Type B pancreatic cell (in vitro differentiated cells): ENCODE results near the gene LYPLA2. TPM values are rescaled to one million over a fixed set of nuclear protein-coding genes. Genes with fewer than 3 reads are reported as not detected.

Experiments
- DNase-seq: peaks from one replicate; pipeline ENCODE4 v3.0.0; 2021; ENCODE audit warnings: mixed read lengths; ENCODE audit not compliant: unreplicated experiment; ENCODE audit errors: extremely low spot score
- H3K27ac Mint-ChIP-seq: 2 replicates; pipeline ENCODE4 v1.8.0; 2021; ENCODE audit warnings: mild to moderate bottlenecking, mixed read lengths
- H3K27me3 Mint-ChIP-seq: 2 replicates; pipeline ENCODE4 v1.8.0; 2021; ENCODE audit warnings: mixed read lengths
- H3K36me3 Mint-ChIP-seq: 2 replicates; pipeline ENCODE4 v1.8.0; 2021; ENCODE audit warnings: mixed read lengths
- H3K4me1 Mint-ChIP-seq: one replicate; pipeline ENCODE4 v1.8.0; 2021; ENCODE audit warnings: mixed read lengths; ENCODE audit not compliant: unreplicated experiment
- H3K4me3 Mint-ChIP-seq: 2 replicates; pipeline ENCODE4 v1.8.0; 2021; ENCODE audit warnings: mild to moderate bottlenecking, mixed read lengths
- H3K9me3 Mint-ChIP-seq: 2 replicates; pipeline ENCODE4 v1.8.0; 2021; ENCODE audit warnings: mixed read lengths
- CTCF ChIP-seq: fragments of 200-600 bp; sonication (generic); conservative IDR thresholded peaks from 2 replicates; pipeline ENCODE4 v1.5.0; 2021; ENCODE audit warnings: antibody characterized with exemption, mild to moderate bottlenecking
- long read RNA-seq: library from polyadenylated mRNA; unstranded; transcript quantifications from one replicate; pipeline ENCODE4 v2.0.0, GENCODE V29; 2020
- total RNA-seq: library from RNA; stranded (reverse); gene quantifications from 2 replicates; pipeline ENCODE4 v1.2.1, GENCODE V29; 2021; ENCODE audit warnings: low replicate concordance

The LYPLA2 gene
- total RNA-seq, result 83.6 and 113 TPM in 2 replicates
- long read RNA-seq, transcript LYPLA2-205 (10 exons, 1,810 nt), result major isoform, 45 of 60 reads
- long read RNA-seq, partial matches to known transcripts, result 9 of 60 reads
- long read RNA-seq, other reads (novel, unspliced or antisense), result 5 of 60 reads

- Mint-ChIP-seq H3K9me3 (no peaks in the 10 kb centered on the region), H3K4me1 (peaks cover 6% of the 10 kb centered on the region), H3K27me3 (no peaks in the 10 kb centered on the region), H3K36me3 (peaks cover 16% of the 10 kb centered on the region), H3K27ac (peak within 1 kb of the TSS; percentile 94), H3K4me3 (peak within 1 kb of the TSS; percentile 99)
- peak; percentile 93 for DNase-seq
- no peak for TF ChIP-seq CTCF
Observed at GRCh38 chr1:23790696-23791515, at the start of gene LYPLA2. TSS of gene LYPLA2 (plus strand) at chr1:23791145. CDS start at chr1:23792683, 1,538 bp downstream.

GRCh38 chr1:23741609-23742008 lies 49.3 kb upstream of the LYPLA2 start:
- H3K4me3 Mint-ChIP-seq, result peak overlapping the region; percentile 91

GRCh38 chr1:23742670-23743286 lies 48.2 kb upstream of the LYPLA2 start:
- Mint-ChIP-seq H3K4me1 (peaks cover 26% of the 10 kb centered on the region), H3K27me3 (no peaks in the 10 kb centered on the region), H3K4me3 (peak overlapping the region; percentile 91), H3K27ac (peak overlapping the region; percentile 88), H3K9me3 (no peaks in the 10 kb centered on the region), H3K36me3 (peaks cover 13% of the 10 kb centered on the region)
- no peak for TF ChIP-seq CTCF
- DNase-seq, result no peak

More at GRCh38 chr1:23741609-23742008, 49.3 kb upstream of the LYPLA2 start:
- no peaks in the 10 kb centered on the region for H3K9me3 Mint-ChIP-seq
- no peaks in the 10 kb centered on the region for H3K27me3 Mint-ChIP-seq
- H3K4me1 Mint-ChIP-seq, result peaks cover 15% of the 10 kb centered on the region
- peaks cover 6% of the 10 kb centered on the region for H3K36me3 Mint-ChIP-seq
- DNase-seq, result no peak
- no peak for TF ChIP-seq CTCF
- H3K27ac Mint-ChIP-seq, result peak overlapping the region; percentile 88

GRCh38 chr1:23743287-23744152 lies 47.4 kb upstream of the LYPLA2 start, which contains the start of gene ELOA:
TSS of gene ELOA (plus strand) at chr1:23743471. CDS start at chr1:23743504, 33 bp downstream.
- Mint-ChIP-seq H3K4me1 (peaks cover 32% of the 10 kb centered on the region), H3K9me3 (no peaks in the 10 kb centered on the region), H3K27me3 (no peaks in the 10 kb centered on the region), H3K36me3 (peaks cover 13% of the 10 kb centered on the region), H3K4me3 (peak within 1 kb of the TSS; percentile 92), H3K27ac (peak within 1 kb of the TSS; percentile 89)
- peak; percentile 81 for DNase-seq
- TF ChIP-seq CTCF, result no peak

- Mint-ChIP-seq H3K4me1 (peaks cover 32% of the 10 kb centered on the region), H3K4me3 (peak overlapping the region; percentile 92), H3K27ac (peak overlapping the region; percentile 89), H3K36me3 (peaks cover 13% of the 10 kb centered on the region), H3K27me3 (no peaks in the 10 kb centered on the region), H3K9me3 (no peaks in the 10 kb centered on the region)
- peak; percentile 65 for TF ChIP-seq CTCF
- no peak for DNase-seq
Observed at GRCh38 chr1:23745515-23745914, 45.4 kb upstream of the LYPLA2 start.
